GM21529 (cell line): ENCODE data around the gene POLG2.
A peak's percentile ranks its signal among the peaks of the same experiment; 100 is the strongest.
"Not testable (repeated sequence)": the region's sequence is repeated elsewhere in the genome, so short reads cannot be mapped to it uniquely, and the experiment has no call there.

Source experiments
- ATAC-seq: cut with Tn5 transposase; IDR thresholded peaks from one replicate; pipeline ENCODE4 v1.9.1; 2021; ENCODE audit not compliant: unreplicated experiment

The POLG2 gene

GRCh38 chr17:64506201-64506575, 9.3 kb upstream of the POLG2 start, which contains the start of gene DDX5:
Gene DDX5, minus strand, starts transcription at chr17:64506289. Its CDS starts 170 bp downstream, at chr17:64506119.
- ATAC-seq: peak; percentile 59

DNA sequence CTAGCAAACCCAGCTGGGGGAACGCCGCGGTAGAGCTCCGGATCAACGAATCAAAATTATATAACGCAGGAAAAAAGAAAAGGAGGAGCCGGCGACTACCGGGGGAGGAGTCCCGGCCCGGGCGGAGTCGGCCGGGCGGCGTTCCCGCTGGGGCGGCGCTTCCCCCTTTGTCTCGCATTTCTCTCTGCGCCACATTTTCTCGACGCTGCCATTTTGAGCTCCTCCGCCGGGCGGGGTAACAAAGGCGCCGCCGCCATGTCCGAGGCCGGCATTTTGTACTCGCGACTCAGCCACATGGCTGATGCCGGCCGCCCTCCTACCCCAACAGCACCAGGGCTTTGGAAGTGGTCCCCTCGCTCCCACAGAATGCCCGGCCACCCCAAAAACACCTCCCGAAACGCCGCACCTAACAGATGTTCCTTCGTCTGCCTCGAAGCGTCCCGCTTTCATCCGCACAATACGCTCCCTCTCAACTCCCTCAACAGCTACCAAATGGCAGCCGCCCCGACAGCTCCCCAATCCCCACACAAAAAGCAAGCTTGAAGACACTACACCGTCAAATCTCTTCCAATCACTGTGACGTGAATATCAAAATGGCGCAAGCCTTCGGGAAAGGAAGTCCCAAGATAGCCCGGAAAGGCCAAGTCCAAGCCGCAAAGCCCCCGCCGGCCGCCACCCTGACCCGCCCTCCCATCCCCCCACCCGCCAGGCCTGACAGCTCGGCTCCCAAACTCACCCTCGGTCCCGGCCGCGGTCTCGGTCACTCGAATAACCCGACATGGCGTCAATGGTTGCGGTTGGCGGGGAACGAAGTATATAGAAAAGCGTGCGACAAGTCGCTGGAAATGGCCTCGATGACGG, 8.7 kb upstream of the POLG2 start:
- no peak for ATAC-seq

DNA sequence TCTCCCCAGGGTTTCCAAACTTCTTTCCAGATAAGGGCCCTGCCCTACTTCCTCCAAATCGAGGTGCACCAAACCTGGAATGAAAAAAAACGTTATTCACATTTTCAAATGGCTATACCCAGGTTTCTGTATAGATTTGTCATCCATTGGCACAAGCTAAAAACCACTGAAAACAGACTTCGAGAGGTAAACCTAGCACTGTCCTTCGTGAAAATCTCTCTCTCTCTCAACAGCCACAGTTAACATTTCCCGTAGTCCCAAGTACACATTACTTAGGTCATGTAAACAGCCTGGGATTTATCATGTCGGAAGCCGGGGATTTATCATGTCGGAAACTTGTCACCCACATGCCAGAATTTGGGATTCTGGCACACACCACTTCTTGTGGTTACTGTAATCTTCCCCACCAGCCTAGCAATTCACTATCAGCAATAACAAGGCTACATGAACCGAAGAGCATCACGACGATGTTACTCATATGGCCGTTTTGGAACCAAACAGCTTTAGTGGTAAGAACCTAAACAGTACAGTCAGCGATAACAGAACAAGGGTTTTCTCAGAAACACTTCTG, 8.0 kb upstream of the POLG2 start:
- no peak for ATAC-seq

DNA sequence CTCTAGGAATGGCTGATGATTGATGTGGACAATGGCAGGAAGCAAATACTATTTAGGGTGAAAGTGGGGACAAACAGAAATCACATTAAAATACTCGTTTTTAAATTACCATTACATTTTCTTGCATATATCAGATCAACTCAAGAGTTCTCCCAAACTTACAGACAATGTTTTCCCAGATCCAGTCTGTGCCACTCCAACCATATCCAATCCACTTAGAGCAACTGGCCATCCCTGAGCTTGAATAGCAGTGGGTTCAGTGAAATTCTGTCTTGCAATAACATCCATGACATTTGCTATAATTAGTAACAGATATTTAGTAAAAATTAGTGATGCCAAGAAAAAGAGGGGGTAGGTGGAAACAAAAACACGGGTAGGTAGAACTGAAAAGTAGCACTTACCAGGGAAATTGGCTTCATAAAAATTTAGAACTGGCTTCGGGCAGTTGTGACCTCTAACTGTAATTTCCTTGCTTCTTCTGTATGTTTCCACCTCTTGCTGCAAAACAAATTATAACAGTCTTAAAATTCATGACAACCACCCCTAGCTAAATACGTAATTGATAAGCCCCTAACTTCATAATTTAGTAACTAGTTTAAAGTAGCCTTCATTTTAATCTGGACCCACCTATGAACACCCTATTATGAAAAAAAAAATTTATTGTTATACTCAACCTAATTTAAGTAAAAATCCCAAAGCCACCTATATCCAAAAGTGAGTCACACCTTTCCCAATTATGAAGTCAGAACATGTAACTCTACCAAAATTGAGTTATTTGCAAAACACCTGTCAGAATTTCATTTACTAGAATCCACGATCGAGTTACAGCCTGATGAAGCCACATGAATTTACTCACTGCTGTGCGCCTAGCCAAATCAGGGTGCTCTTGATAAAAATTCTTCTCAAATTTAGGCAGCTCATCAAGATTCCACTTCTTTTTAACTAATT, 7.2 kb upstream of the POLG2 start:
- no peak for ATAC-seq

DNA sequence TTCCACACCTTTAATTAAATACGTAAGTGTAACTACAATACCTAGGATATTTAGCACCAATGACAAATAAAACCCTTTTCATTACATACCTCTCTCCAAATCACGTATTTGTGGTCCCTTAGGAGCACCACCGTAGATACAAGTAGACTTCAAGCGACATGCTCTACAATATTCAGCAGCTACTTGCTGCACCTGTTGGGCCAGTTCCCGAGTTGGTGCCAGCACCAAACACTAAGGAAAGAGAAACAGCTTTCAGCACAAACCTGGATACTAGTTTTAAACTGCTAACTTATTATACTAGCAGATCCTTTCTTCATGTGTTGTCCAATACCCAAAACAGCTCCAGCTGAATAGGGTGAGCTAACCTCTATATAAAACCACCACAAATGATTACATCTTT, 6.5 kb upstream of the POLG2 start:
- ATAC-seq: no peak

GRCh38 chr17:64502809-64503208, 6.0 kb upstream of the POLG2 start:
- ATAC-seq: no peak

GRCh38 chr17:64502021-64502420, 5.2 kb upstream of the POLG2 start:
- no peak for ATAC-seq

DNA sequence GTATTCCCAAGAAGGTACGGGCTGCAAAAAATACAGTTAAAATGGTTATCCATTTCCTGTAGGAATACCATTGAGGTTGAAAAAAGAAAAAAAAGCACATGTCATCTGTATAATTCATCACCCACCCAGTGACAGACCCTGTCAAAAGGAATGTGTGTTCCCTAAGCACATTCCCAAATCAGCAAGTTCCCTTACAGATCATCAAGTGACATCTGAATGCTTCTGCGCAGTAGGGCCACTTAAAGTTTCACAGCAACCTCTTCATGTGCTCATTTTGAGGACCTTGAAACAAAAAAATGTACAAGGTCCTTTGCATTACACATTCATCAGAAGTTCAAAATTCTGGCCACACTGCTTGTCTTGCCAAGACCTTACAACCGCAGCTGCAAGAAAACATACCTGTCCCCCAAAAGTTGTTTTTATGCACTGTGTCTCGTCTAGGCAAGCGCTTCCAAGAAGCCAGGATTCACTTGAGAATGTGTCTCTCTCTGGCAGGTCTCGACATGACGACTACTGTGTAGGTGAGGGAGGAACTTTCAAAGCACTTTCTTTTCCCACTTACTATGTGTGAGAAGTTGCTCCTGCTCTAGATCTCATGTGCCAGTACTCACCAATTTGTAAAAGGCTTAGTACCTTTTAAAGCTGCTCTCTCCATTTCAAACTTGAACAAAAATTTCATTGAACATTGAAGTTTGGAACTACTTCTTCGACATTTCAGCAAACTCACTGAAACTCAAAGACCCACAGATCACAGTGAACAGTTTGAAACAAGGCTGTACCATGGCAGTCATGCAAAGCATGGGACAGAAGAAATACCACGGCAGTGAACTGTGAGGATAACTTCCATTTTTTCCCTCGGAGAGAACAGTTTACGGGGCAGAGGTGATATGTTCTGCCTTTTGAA, 4.3 kb upstream of the POLG2 start:
- no peak for ATAC-seq

DNA sequence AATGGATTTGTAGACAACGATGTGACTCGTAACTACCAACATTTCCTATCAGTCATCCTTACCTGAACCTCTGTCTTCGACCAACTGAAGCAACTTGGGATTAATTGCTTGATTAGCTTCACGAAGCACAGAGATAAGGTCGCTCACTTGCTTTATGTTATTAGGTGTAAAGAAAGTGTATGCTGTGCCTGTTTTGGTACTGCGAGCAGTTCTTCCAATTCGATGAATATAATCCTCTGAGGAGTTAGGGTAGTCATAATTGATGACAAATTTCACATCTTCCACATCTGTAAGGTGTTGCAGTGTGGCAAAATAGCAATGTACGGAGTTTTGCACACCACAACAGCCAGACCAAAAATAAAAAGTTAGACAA, 3.6 kb upstream of the POLG2 start:
- ATAC-seq: no peak

DNA sequence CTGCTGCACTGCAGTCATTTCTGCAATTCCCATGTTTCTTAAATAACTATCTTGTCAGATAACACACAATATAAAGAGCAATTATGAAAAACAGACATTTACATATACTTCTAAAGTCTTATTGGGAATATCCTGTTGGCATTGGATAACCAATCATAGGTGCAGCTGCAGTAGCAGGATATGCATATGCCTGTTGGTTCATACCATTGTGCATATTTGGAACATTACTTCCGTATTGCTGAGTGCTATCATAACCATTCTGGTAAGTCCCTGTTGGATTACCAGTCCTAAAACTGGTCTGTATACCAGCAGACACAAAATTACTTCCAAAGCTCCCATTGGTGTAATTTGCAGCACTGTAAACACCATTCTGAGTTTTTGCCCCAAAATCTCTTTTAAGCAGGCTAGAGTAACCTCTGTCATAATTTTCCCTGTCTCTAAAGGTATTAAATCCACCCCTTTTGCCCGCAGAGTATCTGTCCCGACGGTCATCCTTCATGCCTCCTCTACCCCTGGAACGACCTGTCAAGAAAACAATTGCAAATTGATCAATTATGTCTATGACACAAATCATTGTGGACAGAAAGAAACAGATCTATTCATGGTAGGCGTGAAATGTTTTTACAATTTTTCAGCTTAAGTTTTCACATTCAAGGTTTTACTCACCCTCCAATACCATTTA, 3.1 kb upstream of the POLG2 start:
- no peak for ATAC-seq

GRCh38 chr17:64498308-64499203, 1.7 kb upstream of the POLG2 start:
- no peak for ATAC-seq

DNA sequence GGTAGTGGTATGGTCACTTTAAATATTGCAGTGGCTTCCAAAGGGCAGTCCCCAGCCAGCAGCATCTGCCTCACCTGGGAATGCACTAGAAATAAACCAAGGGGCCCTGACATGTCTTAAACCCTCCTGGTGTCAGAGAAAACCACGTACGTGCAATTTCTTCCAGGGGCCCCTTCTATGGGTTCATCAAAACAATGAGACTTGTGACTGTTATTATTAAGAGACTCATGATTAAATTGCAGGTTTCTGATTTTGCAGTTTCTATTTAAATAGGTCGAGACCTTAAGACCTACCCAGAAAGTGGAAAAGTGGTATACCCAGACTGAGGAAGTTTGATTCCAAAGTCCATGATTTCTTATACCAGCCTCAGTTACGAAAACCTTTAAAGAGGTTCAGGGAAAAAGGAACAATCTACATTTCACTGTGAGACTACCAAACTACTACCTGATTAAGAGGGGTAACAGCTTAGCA, 746 bp upstream of the POLG2 start:
- ATAC-seq: no peak

GRCh38 chr17:64496348-64496785, 487 bp downstream of the POLG2 start:
- no peak for ATAC-seq

DNA sequence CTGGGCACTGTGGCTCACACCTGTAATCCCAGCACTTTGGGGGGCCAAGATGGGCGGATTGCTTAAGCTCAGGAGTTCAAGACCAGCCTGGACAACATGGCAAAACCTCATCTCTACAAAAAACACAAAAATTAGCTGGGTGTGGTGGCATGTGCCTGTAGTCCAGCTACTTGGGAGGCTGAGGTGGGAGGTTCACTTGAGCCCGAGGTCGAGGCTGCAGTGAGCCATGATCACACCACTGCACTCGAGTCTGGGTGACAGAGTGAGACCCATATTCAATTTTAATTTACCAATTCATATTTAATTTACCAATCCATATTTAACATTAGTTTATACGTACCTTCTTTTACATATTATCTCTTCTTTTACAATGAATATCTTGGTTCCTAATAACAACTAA, 1.6 kb downstream of the POLG2 start:
- ATAC-seq: not testable (repeated sequence)

DNA sequence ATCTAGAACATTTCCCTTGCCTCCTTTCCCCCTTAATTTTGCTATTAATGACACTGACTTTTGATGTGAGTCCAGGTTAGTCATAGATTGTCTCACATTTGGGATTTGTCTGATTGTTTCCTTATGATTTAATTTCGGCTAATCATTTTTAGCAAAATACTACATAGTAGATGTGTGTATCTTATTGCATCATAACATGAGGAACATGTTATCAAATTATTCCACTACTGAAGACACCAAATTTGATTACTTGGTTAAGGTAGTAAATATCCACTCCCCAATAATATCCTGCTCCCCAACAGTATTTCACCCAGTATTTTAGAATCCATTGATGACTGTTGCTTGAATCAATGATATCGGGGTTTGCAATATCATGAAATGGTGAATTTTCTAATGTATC, 2.7 kb downstream of the POLG2 start:
- no peak for ATAC-seq

DNA sequence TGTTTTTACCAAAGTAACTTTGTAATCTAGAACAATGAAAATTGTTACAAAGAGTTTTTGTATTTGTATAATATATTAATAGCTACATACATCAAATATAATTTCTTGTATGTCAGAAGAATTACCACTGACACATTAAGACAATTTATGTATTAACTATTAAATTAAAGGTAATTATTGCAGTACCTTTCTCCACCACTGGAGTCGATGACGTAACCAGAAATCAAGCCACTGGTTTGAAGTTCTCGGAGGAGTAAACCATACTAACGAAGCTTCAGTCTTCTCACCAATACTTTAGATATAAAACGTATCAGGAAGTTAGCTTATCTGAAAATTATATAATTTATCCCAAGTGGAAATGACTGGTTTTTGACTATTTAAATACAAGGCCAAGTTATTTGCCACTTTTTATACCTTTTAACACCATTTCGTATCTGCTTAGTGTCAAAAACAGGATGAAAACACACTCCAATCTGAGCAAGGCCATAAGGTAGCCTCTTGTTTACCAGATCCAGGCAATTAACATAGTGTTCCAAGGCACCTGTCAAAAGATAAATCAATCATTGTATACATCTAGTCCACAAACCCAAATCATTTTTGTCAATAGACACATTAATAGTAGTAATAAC, 4.3 kb downstream of the POLG2 start:
- no peak for ATAC-seq

DNA sequence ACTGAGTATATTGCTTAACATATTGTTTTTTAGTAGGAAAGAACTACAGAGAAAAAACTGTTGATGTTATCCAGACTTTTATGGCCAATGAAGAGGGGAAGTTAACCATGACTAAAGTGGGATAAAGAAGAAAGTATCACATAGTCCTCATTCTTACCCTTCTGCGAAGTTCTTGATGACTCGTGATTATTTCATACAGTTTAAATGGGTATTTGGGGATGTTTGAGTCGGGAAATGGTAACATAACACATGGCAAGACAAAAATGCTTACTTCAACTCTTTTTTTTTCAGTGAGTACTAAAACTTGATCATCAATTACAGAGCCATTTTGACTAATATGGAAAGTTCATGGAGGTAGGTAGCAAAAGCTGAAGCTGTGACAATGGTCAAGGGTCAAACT, 4.9 kb downstream of the POLG2 start:
- no peak for ATAC-seq
